ENCODE results near the gene TRIM46.

GRCh38 chr1:155171836-155172731 lies 1.6 kb upstream of the TRIM46 start:
- no peak for TF ChIP-seq REST (IDR thresholded peaks at IDR 0.05; ENCODE audit: insufficient read depth in 1 of 2, low read depth in 2 of 2, low read length in 1 of 2)
- TF ChIP-seq CTCF (IDR thresholded peaks at IDR 0.05): no peak
- no peak for TF ChIP-seq SIN3A (IDR thresholded peaks at IDR 0.05; ENCODE audit: borderline replicate concordance, insufficient read depth, low read depth, low read length)

Measured in Panc1 (cell line).